H9 (cell line): Measurements from ENCODE around the gene STON2. TPM values are rescaled to one million over a fixed set of nuclear protein-coding genes. Genes with fewer than 3 reads are reported as not detected.

Experiments used
- DNase-seq: peaks from one replicate; pipeline ENCODE4 v3.0.0-alpha.2; 2017
- H2AFZ ChIP-seq: one replicate; pipeline ENCODE4 v1.6.1; 2013; ENCODE audit warnings: mild to moderate bottlenecking, low read length, control low read depth, moderate library complexity
- H2AK5ac ChIP-seq: 2 replicates; pipeline ENCODE4 v1.6.1; 2013; ENCODE audit warnings: low read length, control low read depth, mixed read lengths; ENCODE audit not compliant: insufficient read length
- H2BK120ac ChIP-seq: one replicate; pipeline ENCODE4 v1.6.1; 2013; ENCODE audit warnings: low read depth, mild to moderate bottlenecking, low read length, control low read depth, inconsistent platforms; ENCODE audit not compliant: poor library complexity, severe bottlenecking
- H2BK12ac ChIP-seq: 2 replicates; pipeline ENCODE4 v1.6.1; 2013; ENCODE audit warnings: low read length, control low read depth, mixed read lengths, low read depth; ENCODE audit not compliant: insufficient read length
- H2BK15ac ChIP-seq: 2 replicates; pipeline ENCODE4 v1.6.1; 2013; ENCODE audit warnings: low read depth, low read length, control low read depth
- H2BK20ac ChIP-seq: one replicate; pipeline ENCODE4 v1.6.1; 2013; ENCODE audit warnings: low read depth, mild to moderate bottlenecking, low read length, control low read depth, inconsistent platforms; ENCODE audit not compliant: poor library complexity, severe bottlenecking
- H2BK5ac ChIP-seq: 2 replicates; pipeline ENCODE4 v1.6.1; 2013; ENCODE audit warnings: low read length, control low read depth, mixed read lengths; ENCODE audit not compliant: insufficient read length
- H3K14ac ChIP-seq: 2 replicates; pipeline ENCODE4 v1.6.1; 2013; ENCODE audit warnings: low read length, control low read depth; ENCODE audit not compliant: insufficient read depth
- H3K18ac ChIP-seq: 2 replicates; pipeline ENCODE4 v1.6.1; 2013; ENCODE audit warnings: low read depth, mild to moderate bottlenecking, mixed read lengths, low read length, control low read depth; ENCODE audit not compliant: insufficient read length
- H3K23ac ChIP-seq: 2 replicates; pipeline ENCODE4 v1.6.1; 2013; ENCODE audit warnings: low read length, control low read depth, mixed read lengths, low read depth; ENCODE audit not compliant: insufficient read length
- H3K23me2 ChIP-seq: 2 replicates; pipeline ENCODE4 v1.6.1; 2013; ENCODE audit warnings: low read depth, mild to moderate bottlenecking, mixed read lengths, low read length, control low read depth; ENCODE audit not compliant: insufficient read length, poor library complexity, severe bottlenecking
- H3K27ac ChIP-seq: 2 replicates; pipeline ENCODE4 v1.5.1; 2013; ENCODE audit warnings: low read length, control low read depth, mixed read lengths, low read depth; ENCODE audit not compliant: insufficient read length
- H3K27me3 ChIP-seq: 2 replicates; pipeline ENCODE4 v1.6.1; 2013; ENCODE audit warnings: low read length, control low read depth, inconsistent platforms; ENCODE audit not compliant: insufficient read depth
- H3K4ac ChIP-seq: 2 replicates; pipeline ENCODE4 v1.6.1; 2013; ENCODE audit warnings: low read depth, mild to moderate bottlenecking, control low read depth, inconsistent platforms, low read length, moderate library complexity
- H3K4me1 ChIP-seq: 2 replicates; pipeline ENCODE4 v1.6.1; 2013; ENCODE audit warnings: low read length, control low read depth, inconsistent platforms; ENCODE audit not compliant: insufficient read depth
- H3K4me2 ChIP-seq: 2 replicates; pipeline ENCODE4 v1.6.1; 2013; ENCODE audit warnings: low read length, control low read depth, mixed read lengths; ENCODE audit not compliant: insufficient read length, insufficient read depth
- H3K56ac ChIP-seq: 2 replicates; pipeline ENCODE4 v1.6.1; 2013; ENCODE audit warnings: low read depth, mild to moderate bottlenecking, mixed read lengths, low read length, control low read depth; ENCODE audit not compliant: insufficient read length
- H3K79me1 ChIP-seq: 2 replicates; pipeline ENCODE4 v1.6.1; 2013; ENCODE audit warnings: low read depth, mild to moderate bottlenecking, moderate library complexity, low read length, control low read depth, inconsistent platforms; ENCODE audit not compliant: insufficient read depth, poor library complexity, severe bottlenecking
- H3K79me2 ChIP-seq: 2 replicates; pipeline ENCODE4 v1.6.1; 2013; ENCODE audit warnings: low read length, control low read depth, inconsistent platforms; ENCODE audit not compliant: insufficient read depth
- H3K9ac ChIP-seq: 2 replicates; pipeline ENCODE4 v1.6.1; 2013; ENCODE audit warnings: low read length, control low read depth, mixed read lengths; ENCODE audit not compliant: insufficient read length; ENCODE audit errors: extremely low read depth
- H3K9me3 ChIP-seq: one replicate; pipeline ENCODE4 v1.6.1; 2013; ENCODE audit warnings: low read depth, low read length, inconsistent platforms; ENCODE audit not compliant: control insufficient read depth
- H3T11ph ChIP-seq: one replicate; pipeline ENCODE4 v1.6.1; 2013; ENCODE audit warnings: mild to moderate bottlenecking, low read length, control low read depth, inconsistent platforms
- H4K20me1 ChIP-seq: one replicate; pipeline ENCODE4 v1.6.1; 2013; ENCODE audit not compliant: control insufficient read depth, insufficient read length, insufficient read depth
- H4K5ac ChIP-seq: 2 replicates; pipeline ENCODE4 v1.6.1; 2013; ENCODE audit warnings: low read depth, mild to moderate bottlenecking, mixed read lengths, low read length, control low read depth; ENCODE audit not compliant: insufficient read length
- H4K8ac ChIP-seq: replicated peaks from 2 replicates; pipeline ENCODE4 v1.6.1; 2013; ENCODE audit warnings: low read length, control low read depth, mixed read lengths, low read depth; ENCODE audit not compliant: insufficient read length
- H4K91ac ChIP-seq: 2 replicates; pipeline ENCODE4 v1.6.1; 2013; ENCODE audit warnings: low read depth, mild to moderate bottlenecking, moderate library complexity, mixed read lengths, low read length, control low read depth; ENCODE audit not compliant: insufficient read length
- H3K27ac Mint-ChIP-seq, 3 experiments: 2 replicates in 2 of 3; 3 replicates in 1 of 3; pipeline ENCODE4 v1.8.0; 2020 to 2021; ENCODE audit warnings: mixed read lengths in 3 of 3, mild to moderate bottlenecking in 1 of 3, moderate library complexity in 1 of 3
- H3K27me3 Mint-ChIP-seq: 2 replicates; pipeline ENCODE4 v1.8.0; 2021; ENCODE audit warnings: low read depth, mild to moderate bottlenecking, moderate library complexity, mixed read lengths
- H3K36me3 Mint-ChIP-seq, 3 experiments: 2 replicates in 2 of 3; 3 replicates in 1 of 3; pipeline ENCODE4 v1.8.0; 2020 to 2021; ENCODE audit warnings: low read depth in 3 of 3, mixed read lengths in 3 of 3; ENCODE audit not compliant: insufficient read depth in 1 of 3
- H3K4me1 Mint-ChIP-seq, 2 experiments: 2 replicates each; pipeline ENCODE4 v1.8.0; 2020; ENCODE audit warnings: mixed read lengths in 2 of 2
- H3K4me3 Mint-ChIP-seq, 2 experiments: 2 replicates in 1 of 2; 3 replicates in 1 of 2; pipeline ENCODE4 v1.8.0; 2020 to 2021; ENCODE audit warnings: mild to moderate bottlenecking in 2 of 2, mixed read lengths in 2 of 2, moderate library complexity in 1 of 2
- H3K9me3 Mint-ChIP-seq, 2 experiments: 2 replicates in 1 of 2; 3 replicates in 1 of 2; pipeline ENCODE4 v1.8.0; 2020; ENCODE audit warnings: mild to moderate bottlenecking in 2 of 2, mixed read lengths in 2 of 2, moderate library complexity in 1 of 2
- CTCF ChIP-seq: fragments of 200-600 bp; sonication (generic); conservative IDR thresholded peaks from 3 replicates; pipeline ENCODE4 v1.8.0; 2021; ENCODE audit warnings: antibody characterized with exemption, mild to moderate bottlenecking
- WGBS: extraction: QIAGEN DNeasy Blood & Tissue Kit; methylation state at CpG from one replicate; pipeline ENCODE4 v1.1.7; 2013; ENCODE audit warnings: missing lambda C conversion rate, low lambda C conversion rate, mixed read lengths; ENCODE audit not compliant: insufficient read length; ENCODE audit errors: extremely low coverage; 5-methylcytosine and 5-hydroxymethylcytosine counted together
- total RNA-seq: library from RNA; stranded (reverse); gene quantifications from 2 replicates; pipeline ENCODE4 v1.2.1, GENCODE V29; 2021

The STON2 gene
- total RNA-seq, 1 experiment from 2014 or later, result 62.9 TPM

- H3T11ph ChIP-seq, result no peak overlapping the region
- no peak overlapping the region for H2BK15ac ChIP-seq
- H4K91ac ChIP-seq, result no peak overlapping the region
- H2BK5ac ChIP-seq, result no peak overlapping the region
- H3K4ac ChIP-seq, result no peak overlapping the region
- H3K27ac ChIP-seq, result no peak overlapping the region
- H3K9me3 Mint-ChIP-seq, result peaks cover 11 to 14% of the 10 kb centered on the region in 2 experiments
- H3K9ac ChIP-seq, result no peak overlapping the region
- H3K4me2 ChIP-seq, result no peak overlapping the region
- peaks cover 4 to 9% of the 10 kb centered on the region in 2 experiments; a peak in 1 of 4 replicates for H3K4me1 Mint-ChIP-seq
- peaks cover 8 to 15% (median 13%) of the 10 kb centered on the region in 3 experiments for H3K36me3 Mint-ChIP-seq
- no peaks in the 10 kb centered on the region for H3K27me3 ChIP-seq
- no peaks in the 10 kb centered on the region for H3K9me3 ChIP-seq
- H3K23me2 ChIP-seq, result no peaks in the 10 kb centered on the region
- H2BK120ac ChIP-seq, result no peak overlapping the region
- H3K79me2 ChIP-seq, result no peaks in the 10 kb centered on the region
- H3K27me3 Mint-ChIP-seq, result no peaks in the 10 kb centered on the region
- H4K8ac ChIP-seq, result no peak overlapping the region
- H3K79me1 ChIP-seq, result no peaks in the 10 kb centered on the region
- H3K14ac ChIP-seq, result no peak overlapping the region
- peak; percentile 27; the same call in 2 of the 3 replicates for TF ChIP-seq CTCF
- H3K27ac Mint-ChIP-seq, result peak overlapping the region in 1 of 3 experiments; percentile 85; a peak in 2 of 7 replicates
- no CpG with 5 or more reads among the region's 5 CpGs for WGBS
- no peak overlapping the region for H2BK12ac ChIP-seq
- H4K20me1 ChIP-seq, result no peaks in the 10 kb centered on the region
- H3K4me1 ChIP-seq, result no peaks in the 10 kb centered on the region; the same call in 1 of the 2 replicates
- no peak overlapping the region for H3K56ac ChIP-seq
- H3K23ac ChIP-seq, result no peak overlapping the region
- DNase-seq, result no peak
- H2AFZ ChIP-seq, result no peak overlapping the region
- H2AK5ac ChIP-seq, result no peak overlapping the region
- H3K18ac ChIP-seq, result no peak overlapping the region
- H3K4me3 Mint-ChIP-seq, result no peak overlapping the region
- no peak overlapping the region for H4K5ac ChIP-seq
- no peak overlapping the region for H2BK20ac ChIP-seq
Observed at GRCh38 chr14:81353691-81354323, 46.3 kb downstream of the STON2 start.
